MM.1S (cell line): ENCODE data around the gene KIAA1958.

Experiments
- DNase-seq: peaks from one replicate; pipeline ENCODE4 v3.0.0-alpha.2; 2015
- H2AFZ ChIP-seq: fragments of 300-600 bp; sonication (generic); 2 replicates; pipeline ENCODE4 v1.6.0; 2016; ENCODE audit warnings: antibody characterized with exemption, low read length
- H3F3A ChIP-seq: fragments of 300-600 bp; sonication (generic); 2 replicates; pipeline ENCODE4 v1.6.1; 2016; ENCODE audit warnings: mild to moderate bottlenecking, antibody characterized with exemption, low read length, moderate library complexity, mixed read lengths; ENCODE audit not compliant: insufficient read depth
- H3K27ac ChIP-seq: fragments of 300-600 bp; sonication (generic); 2 replicates; pipeline ENCODE4 v1.5.1; 2016; ENCODE audit warnings: mild to moderate bottlenecking, low read length
- H3K27me3 ChIP-seq: fragments of 300-600 bp; sonication (generic); replicated peaks from 2 replicates; pipeline ENCODE4 v1.6.0; 2016; ENCODE audit warnings: low read length; ENCODE audit not compliant: insufficient read depth
- H3K36me3 ChIP-seq: fragments of 300-600 bp; sonication (generic); replicated peaks from 2 replicates; pipeline ENCODE4 v1.6.1; 2016; ENCODE audit warnings: mild to moderate bottlenecking, low read length, mixed read lengths; ENCODE audit not compliant: insufficient read depth
- H3K4me1 ChIP-seq: fragments of 300-600 bp; sonication (generic); 2 replicates; pipeline ENCODE4 v1.6.1; 2016; ENCODE audit warnings: low read length, mixed read lengths
- H3K4me2 ChIP-seq: fragments of 300-600 bp; sonication (generic); 2 replicates; pipeline ENCODE4 v1.6.0; 2016; ENCODE audit warnings: low read depth, low read length
- H3K4me3 ChIP-seq: fragments of 300-600 bp; sonication (generic); 2 replicates; pipeline ENCODE4 v1.5.1; 2016; ENCODE audit warnings: low read length, mixed read lengths
- H3K79me2 ChIP-seq: fragments of 300-600 bp; sonication (generic); 2 replicates; pipeline ENCODE4 v1.6.1; 2016; ENCODE audit warnings: mixed run types, low read length, mixed read lengths
- H3K9ac ChIP-seq: fragments of 300-600 bp; sonication (generic); 2 replicates; pipeline ENCODE4 v1.6.1; 2016; ENCODE audit warnings: low read length, mixed read lengths
- H3K9me2 ChIP-seq: fragments of 300-600 bp; sonication (generic); replicated peaks from 2 replicates; pipeline ENCODE4 v1.6.1; 2016; ENCODE audit warnings: mild to moderate bottlenecking, low read length, mixed read lengths; ENCODE audit not compliant: insufficient read depth
- H3K9me3 ChIP-seq: fragments of 300-600 bp; sonication (generic); replicated peaks from 2 replicates; pipeline ENCODE4 v1.6.1; 2016; ENCODE audit warnings: mild to moderate bottlenecking, low read length, mixed read lengths; ENCODE audit not compliant: insufficient read depth
- H4K20me1 ChIP-seq: fragments of 300-600 bp; sonication (generic); 2 replicates; pipeline ENCODE4 v1.6.1; 2016; ENCODE audit warnings: mild to moderate bottlenecking, low read length, moderate library complexity, mixed read lengths; ENCODE audit not compliant: insufficient read depth
- EZH2 ChIP-seq: fragments of 300-600 bp; sonication (generic); optimal IDR thresholded peaks from 2 replicates; pipeline ENCODE3; 2017; ENCODE audit warnings: low read depth, mild to moderate bottlenecking, antibody characterized with exemption, low read length, mixed read lengths
- EZH2phosphoT487 ChIP-seq: fragments of 300-600 bp; sonication (generic); IDR thresholded peaks from 2 replicates; pipeline ENCODE4 v1.6.1; 2018; ENCODE audit warnings: antibody characterized with exemption, low read length
- TF ChIP-seq, protein P1 (sequence below): fragments of 300-600 bp; sonication (generic); IDR thresholded peaks from 2 replicates; pipeline ENCODE4 v1.5.1; 2016; ENCODE audit warnings: antibody characterized with exemption, low read length, mixed read lengths

KIAA1958 gene

DNA sequence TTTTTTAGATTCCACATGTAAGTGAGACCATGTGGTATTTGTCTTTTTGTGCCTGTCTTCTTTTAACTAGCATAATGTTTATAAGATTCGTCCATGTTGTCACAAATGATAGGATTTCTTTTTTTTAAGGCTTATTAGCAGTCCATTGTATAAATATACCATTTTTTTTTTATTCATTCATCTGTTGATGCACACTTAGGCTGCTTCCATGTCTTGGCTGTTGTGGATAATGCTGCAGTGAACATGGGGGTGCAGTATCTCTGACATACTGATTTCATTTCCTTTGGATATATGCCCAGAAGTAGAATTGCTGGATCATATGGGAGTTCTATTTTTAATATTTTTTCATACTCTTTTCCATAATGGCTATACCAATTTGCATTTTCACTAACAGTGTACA lies 48.7 kb downstream of the KIAA1958 start:
- Histone ChIP-seq H3K9me2 (no peaks in the 10 kb centered on the region), H3K9ac (no peak overlapping the region), H3K36me3 (no peaks in the 10 kb centered on the region), H3K27ac (no peak overlapping the region), H2AFZ (no peak overlapping the region), H3K4me2 (no peak overlapping the region), H4K20me1 (no peaks in the 10 kb centered on the region), H3F3A (no peaks in the 10 kb centered on the region), H3K79me2 (no peaks in the 10 kb centered on the region), H3K9me3 (no peaks in the 10 kb centered on the region), H3K27me3 (no peaks in the 10 kb centered on the region), H3K4me3 (no peak overlapping the region), H3K4me1 (no peaks in the 10 kb centered on the region)
- DNase-seq: no peak
- no peak for TF ChIP-seq EZH2phosphoT487
- no peak for TF ChIP-seq EZH2
- TF ChIP-seq, protein P1, sequence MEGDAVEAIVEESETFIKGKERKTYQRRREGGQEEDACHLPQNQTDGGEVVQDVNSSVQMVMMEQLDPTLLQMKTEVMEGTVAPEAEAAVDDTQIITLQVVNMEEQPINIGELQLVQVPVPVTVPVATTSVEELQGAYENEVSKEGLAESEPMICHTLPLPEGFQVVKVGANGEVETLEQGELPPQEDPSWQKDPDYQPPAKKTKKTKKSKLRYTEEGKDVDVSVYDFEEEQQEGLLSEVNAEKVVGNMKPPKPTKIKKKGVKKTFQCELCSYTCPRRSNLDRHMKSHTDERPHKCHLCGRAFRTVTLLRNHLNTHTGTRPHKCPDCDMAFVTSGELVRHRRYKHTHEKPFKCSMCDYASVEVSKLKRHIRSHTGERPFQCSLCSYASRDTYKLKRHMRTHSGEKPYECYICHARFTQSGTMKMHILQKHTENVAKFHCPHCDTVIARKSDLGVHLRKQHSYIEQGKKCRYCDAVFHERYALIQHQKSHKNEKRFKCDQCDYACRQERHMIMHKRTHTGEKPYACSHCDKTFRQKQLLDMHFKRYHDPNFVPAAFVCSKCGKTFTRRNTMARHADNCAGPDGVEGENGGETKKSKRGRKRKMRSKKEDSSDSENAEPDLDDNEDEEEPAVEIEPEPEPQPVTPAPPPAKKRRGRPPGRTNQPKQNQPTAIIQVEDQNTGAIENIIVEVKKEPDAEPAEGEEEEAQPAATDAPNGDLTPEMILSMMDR: no peak

GRCh38 chr9:112535811-112536210 lies 49.2 kb downstream of the KIAA1958 start:
- no peak overlapping the region for H2AFZ ChIP-seq
- no peaks in the 10 kb centered on the region for H3K4me1 ChIP-seq
- H3K9ac ChIP-seq: no peak overlapping the region
- no peak overlapping the region for H3K4me3 ChIP-seq
- no peaks in the 10 kb centered on the region for H3F3A ChIP-seq
- no peaks in the 10 kb centered on the region for H3K79me2 ChIP-seq
- H4K20me1 ChIP-seq: no peaks in the 10 kb centered on the region
- no peaks in the 10 kb centered on the region for H3K9me3 ChIP-seq
- no peak for DNase-seq
- H3K27ac ChIP-seq: no peak overlapping the region
- no peaks in the 10 kb centered on the region for H3K36me3 ChIP-seq
- no peak overlapping the region for H3K4me2 ChIP-seq
- no peak for TF ChIP-seq EZH2phosphoT487
- no peak for TF ChIP-seq EZH2
- TF ChIP-seq, protein P1: no peak
- no peaks in the 10 kb centered on the region for H3K27me3 ChIP-seq
- no peaks in the 10 kb centered on the region for H3K9me2 ChIP-seq

GRCh38 chr9:112537561-112537960 lies 50.9 kb downstream of the KIAA1958 start:
- Histone ChIP-seq H3K79me2 (no peaks in the 10 kb centered on the region), H3K27me3 (no peaks in the 10 kb centered on the region), H4K20me1 (no peaks in the 10 kb centered on the region), H3K9me2 (no peaks in the 10 kb centered on the region), H2AFZ (no peak overlapping the region), H3K9me3 (no peaks in the 10 kb centered on the region), H3K27ac (no peak overlapping the region), H3K36me3 (no peaks in the 10 kb centered on the region), H3K4me2 (no peak overlapping the region), H3K4me1 (no peaks in the 10 kb centered on the region), H3K4me3 (no peak overlapping the region), H3K9ac (no peak overlapping the region), H3F3A (no peaks in the 10 kb centered on the region)
- DNase-seq: no peak
- TF ChIP-seq, protein P1: no peak
- no peak for TF ChIP-seq EZH2phosphoT487
- TF ChIP-seq EZH2: no peak
